ENCODE data around the gene SNCA. TPM values are rescaled to one million over a fixed set of nuclear protein-coding genes. Genes with fewer than 3 reads are reported as not detected.

The SNCA gene
- total RNA-seq, 1 donor from 2014 or later = 2.2 TPM

- no peak for TF ChIP-seq CTCF (IDR thresholded peaks at IDR 0.05)
- CTCF ChIA-PET = no interaction called here
- no peaks in the 10 kb centered on the region for H3K9me3 Mint-ChIP-seq
Observed at GRCh38 chr4:89759426-89759825, 77.5 kb downstream of the SNCA start.

GRCh38 chr4:89757154-89757719 lies 79.7 kb downstream of the SNCA start:
- no peaks in the 10 kb centered on the region for H3K4me1 Mint-ChIP-seq
- no peaks in the 10 kb centered on the region for H3K9me3 Mint-ChIP-seq

More at GRCh38 chr4:89759426-89759825, 77.5 kb downstream of the SNCA start:
- no peak for ATAC-seq (ENCODE audit: low read depth)
- DNase-seq = no peak
- H3K36me3 Mint-ChIP-seq (ENCODE audit: low read depth) = no peaks in the 10 kb centered on the region
- POLR2A ChIA-PET = no interaction called here
- H3K4me3 Mint-ChIP-seq = no peak overlapping the region
- H3K27me3 Mint-ChIP-seq = no peaks in the 10 kb centered on the region
- no peaks in the 10 kb centered on the region for H3K4me1 Mint-ChIP-seq
- intact Hi-C loops (cut with micrococcal nuclease) = no loop called here
- H3K27ac Mint-ChIP-seq = no peak overlapping the region

GRCh38 chr4:89755220-89755619 lies 81.7 kb downstream of the SNCA start:
- TF ChIP-seq CTCF (IDR thresholded peaks at IDR 0.05) = no peak
- no peak for ATAC-seq (ENCODE audit: low read depth)
- Mint-ChIP-seq H3K4me3 (no peak overlapping the region), H3K27ac (no peak overlapping the region), H3K4me1 (no peaks in the 10 kb centered on the region), H3K27me3 (no peaks in the 10 kb centered on the region), H3K9me3 (no peaks in the 10 kb centered on the region), H3K36me3 (ENCODE audit: low read depth) (no peaks in the 10 kb centered on the region)
- ChIA-PET POLR2A (no interaction called here), CTCF (no interaction called here)
- intact Hi-C loops (cut with micrococcal nuclease) = no loop called here
- no peak for DNase-seq

More at GRCh38 chr4:89757154-89757719, 79.7 kb downstream of the SNCA start:
- CTCF ChIA-PET = no interaction called here
- POLR2A ChIA-PET = no interaction called here
- intact Hi-C loops (cut with micrococcal nuclease) = no loop called here
- H3K27me3 Mint-ChIP-seq = no peaks in the 10 kb centered on the region
- ATAC-seq (ENCODE audit: low read depth) (no peak), DNase-seq (no peak)
- H3K27ac Mint-ChIP-seq = no peak overlapping the region
- no peak for TF ChIP-seq CTCF (IDR thresholded peaks at IDR 0.05)
- H3K36me3 Mint-ChIP-seq (ENCODE audit: low read depth) = no peaks in the 10 kb centered on the region
- no peak overlapping the region for H3K4me3 Mint-ChIP-seq

GRCh38 chr4:89754531-89754930 lies 82.4 kb downstream of the SNCA start:
- POLR2A ChIA-PET = no interaction called here
- no peaks in the 10 kb centered on the region for H3K4me1 Mint-ChIP-seq
- no peaks in the 10 kb centered on the region for H3K36me3 Mint-ChIP-seq (ENCODE audit: low read depth)
- H3K27ac Mint-ChIP-seq = no peak overlapping the region
- CTCF ChIA-PET = no interaction called here
- DNase-seq (no peak), ATAC-seq (ENCODE audit: low read depth) (no peak)
- no peaks in the 10 kb centered on the region for H3K9me3 Mint-ChIP-seq
- intact Hi-C loops (cut with micrococcal nuclease) = no loop called here
- H3K4me3 Mint-ChIP-seq = no peak overlapping the region
- no peaks in the 10 kb centered on the region for H3K27me3 Mint-ChIP-seq
- no peak for TF ChIP-seq CTCF (IDR thresholded peaks at IDR 0.05)

- Mint-ChIP-seq H3K4me1 (no peaks in the 10 kb centered on the region), H3K27ac (no peak overlapping the region), H3K36me3 (ENCODE audit: low read depth) (no peaks in the 10 kb centered on the region), H3K4me3 (no peak overlapping the region), H3K27me3 (no peaks in the 10 kb centered on the region), H3K9me3 (no peaks in the 10 kb centered on the region)
- TF ChIP-seq CTCF (IDR thresholded peaks at IDR 0.05) = no peak
- CTCF ChIA-PET = no interaction called here
- ATAC-seq (ENCODE audit: low read depth) (no peak), DNase-seq (no peak)
- intact Hi-C loops (cut with micrococcal nuclease) = no loop called here
- POLR2A ChIA-PET = no interaction called here
Observed at GRCh38 chr4:89753601-89754066, 83.3 kb downstream of the SNCA start.

All from activated B cell treated with CpG ODN at 0.5 μM for 24 hours (primary cell).